Nephron (organoid): Measurements from ENCODE around the gene C1R.

Experiments
- H3K27ac Mint-ChIP-seq, 3 experiments: 2 replicates each; pipeline ENCODE4 v1.8.0; 2020; ENCODE audit warnings: mixed read lengths in 3 of 3, mild to moderate bottlenecking in 2 of 3, moderate library complexity in 1 of 3
- H3K27me3 Mint-ChIP-seq: 2 replicates; pipeline ENCODE4 v1.8.0; 2021; ENCODE audit warnings: low read depth, mild to moderate bottlenecking, moderate library complexity, mixed read lengths
- H3K36me3 Mint-ChIP-seq: 2 replicates; pipeline ENCODE4 v1.8.0; 2020; ENCODE audit warnings: low read depth, mixed read lengths
- H3K4me1 Mint-ChIP-seq: 2 replicates; pipeline ENCODE4 v1.8.0; 2020; ENCODE audit warnings: mixed read lengths
- H3K4me3 Mint-ChIP-seq, 3 experiments: 2 replicates each; pipeline ENCODE4 v1.8.0; 2020; ENCODE audit warnings: mild to moderate bottlenecking in 3 of 3, mixed read lengths in 3 of 3, moderate library complexity in 2 of 3
- H3K9me3 Mint-ChIP-seq: 2 replicates; pipeline ENCODE4 v1.8.0; 2020; ENCODE audit warnings: mixed read lengths
- CTCF ChIP-seq, 3 experiments: fragments of 200-600 bp; sonication (generic); IDR thresholded peaks; one replicate each; pipeline ENCODE4 v1.5.0; 2021; ENCODE audit warnings: antibody characterized with exemption in 3 of 3; ENCODE audit not compliant: unreplicated experiment in 3 of 3

The C1R gene

GRCh38 chr12:7089196-7089871, 2.9 kb downstream of the C1R start:
- TF ChIP-seq CTCF (IDR thresholded peaks at IDR 0.05; ENCODE audit: unreplicated experiment in 3 of 3): no peak
- Mint-ChIP-seq H3K4me3 (no peak overlapping the region), H3K36me3 (no peaks in the 10 kb centered on the region), H3K9me3 (no peaks in the 10 kb centered on the region), H3K27ac (no peak overlapping the region), H3K27me3 (peaks cover 3% of the 10 kb centered on the region), H3K4me1 (peaks cover 14% of the 10 kb centered on the region)

GRCh38 chr12:7083125-7083524, 9.1 kb downstream of the C1R start:
- Mint-ChIP-seq H3K27me3 (no peaks in the 10 kb centered on the region), H3K4me1 (no peaks in the 10 kb centered on the region), H3K36me3 (peaks cover 11% of the 10 kb centered on the region), H3K27ac (no peak overlapping the region), H3K9me3 (peaks cover 4% of the 10 kb centered on the region), H3K4me3 (no peak overlapping the region)
- no peak for TF ChIP-seq CTCF (IDR thresholded peaks at IDR 0.05; ENCODE audit: unreplicated experiment in 3 of 3)

- Mint-ChIP-seq H3K4me1 (no peaks in the 10 kb centered on the region), H3K27ac (no peak overlapping the region), H3K27me3 (peaks cover 3% of the 10 kb centered on the region), H3K9me3 (peaks cover 4% of the 10 kb centered on the region), H3K4me3 (no peak overlapping the region), H3K36me3 (peaks cover 11% of the 10 kb centered on the region)
- no peak for TF ChIP-seq CTCF (IDR thresholded peaks at IDR 0.05; ENCODE audit: unreplicated experiment in 3 of 3)
These were observed 11.2 kb downstream of the C1R start for GRCh38 chr12:7081037-7081436.

GRCh38 chr12:7079826-7080125, 12.5 kb downstream of the C1R start:
- H3K27me3 Mint-ChIP-seq: peaks cover 3% of the 10 kb centered on the region
- peaks cover 4% of the 10 kb centered on the region for H3K9me3 Mint-ChIP-seq
- no peaks in the 10 kb centered on the region for H3K4me1 Mint-ChIP-seq
- no peak for TF ChIP-seq CTCF (IDR thresholded peaks at IDR 0.05; ENCODE audit: unreplicated experiment in 3 of 3)
- H3K4me3 Mint-ChIP-seq: no peak overlapping the region
- no peak overlapping the region for H3K27ac Mint-ChIP-seq
- H3K36me3 Mint-ChIP-seq: peaks cover 11% of the 10 kb centered on the region

GRCh38 chr12:7078163-7078562, 14.1 kb downstream of the C1R start:
- Mint-ChIP-seq H3K36me3 (peaks cover 8% of the 10 kb centered on the region), H3K27me3 (peaks cover 3% of the 10 kb centered on the region), H3K9me3 (peaks cover 2% of the 10 kb centered on the region), H3K4me1 (no peaks in the 10 kb centered on the region), H3K4me3 (no peak overlapping the region), H3K27ac (no peak overlapping the region)
- no peak for TF ChIP-seq CTCF (IDR thresholded peaks at IDR 0.05; ENCODE audit: unreplicated experiment in 3 of 3)

GRCh38 chr12:7076493-7076892, 15.8 kb downstream of the C1R start:
- Mint-ChIP-seq H3K36me3 (no peaks in the 10 kb centered on the region), H3K4me3 (no peak overlapping the region), H3K27me3 (peaks cover 7% of the 10 kb centered on the region), H3K4me1 (no peaks in the 10 kb centered on the region), H3K27ac (no peak overlapping the region), H3K9me3 (no peaks in the 10 kb centered on the region)
- TF ChIP-seq CTCF (IDR thresholded peaks at IDR 0.05; ENCODE audit: unreplicated experiment in 3 of 3): no peak
